ENCODE measurements around the gene TMEM117. TPM values are rescaled to one million over a fixed set of nuclear protein-coding genes. Genes with fewer than 3 reads are reported as not detected.

The TMEM117 gene
- total and polyA plus RNA-seq, 10 of the 15 experiments (the other 5 are each of a cell fraction or from before 2014, with no cell fraction given), result 3.1 to 8.2 (median 6.1) TPM

- BruUV-seq (replicated peaks), result no TSS peak
Measured at GRCh38 chr12:43912859-43913258, 77.0 kb downstream of the TMEM117 start.

More at GRCh38 chr12:43912859-43913258, 77.0 kb downstream of the TMEM117 start:
- Histone ChIP-seq H3K27ac (ENCODE audit: control insufficient read depth, insufficient read depth) (no peak overlapping the region), H2AFZ (ENCODE audit: control insufficient read depth, low read depth, low read length) (no peak overlapping the region), H3K4me2 (ENCODE audit: control insufficient read depth, insufficient read depth) (no peak overlapping the region), H3K9me3 (replicated peaks; ENCODE audit: control insufficient read depth, insufficient read depth, low read length) (no peaks in the 10 kb centered on the region), H3K27me3 (replicated peaks in 1 of 2; ENCODE audit: control insufficient read depth in 2 of 2, insufficient read depth in 2 of 2, low read length in 1 of 2) (no peaks in the 10 kb centered on the region), H3K79me2 (ENCODE audit: control insufficient read depth, insufficient read depth, low read length) (no peaks in the 10 kb centered on the region), H3K4me3 (no peak overlapping the region), H3K4me1 (ENCODE audit: control insufficient read depth, insufficient read depth, low read length) (no peaks in the 10 kb centered on the region), H3K9ac (ENCODE audit: control insufficient read depth, insufficient read depth, low read length) (no peak overlapping the region), H4K20me1 (ENCODE audit: control insufficient read depth, insufficient read depth) (no peaks in the 10 kb centered on the region), H3K36me3 (ENCODE audit: control insufficient read depth in 2 of 2, insufficient read depth in 2 of 2, low read length in 1 of 2) (no peaks in the 10 kb centered on the region)
- TF ChIP-seq NFYA (IDR thresholded peaks at IDR 0.05; ENCODE audit: borderline replicate concordance, low read depth, low read length) (no peak), PBX3 (IDR thresholded peaks at IDR 0.05; ENCODE audit: insufficient replicate concordance, low read depth, low read length) (no peak), USF1 (IDR thresholded peaks at IDR 0.05; ENCODE audit: borderline replicate concordance, extremely low read length, insufficient read depth, low read depth, low read length) (no peak), PKNOX1 (IDR thresholded peaks at IDR 0.05) (no peak), ATF3 (IDR thresholded peaks at IDR 0.05; ENCODE audit: borderline replicate concordance, extremely low read depth, low read depth, low read length) (no peak), CEBPZ (IDR thresholded peaks at IDR 0.05; ENCODE audit: low read depth, low read length) (no peak), KAT2A (conservative IDR thresholded peaks at IDR 0.05; ENCODE audit: control insufficient read depth, low read depth, low read length) (no peak), TARDBP (IDR thresholded peaks at IDR 0.05; ENCODE audit: borderline replicate concordance) (no peak)
- 64% methylated on average over 1 of the region's 1 CpG for WGBS (ENCODE audit: insufficient coverage, insufficient replicate concordance, low lambda C conversion rate, missing lambda C conversion rate)
- ATAC-seq, result no peak
- DNase-seq (ENCODE audit: low read depth, low spot score), result no peak
- in situ Hi-C loops (cut with MboI), result no loop called here
- no peak for FAIRE-seq
- CTCF ChIA-PET, result interaction anchor here (0.6 kb wide), 1 partner anchor 61 kb away, joined by 3 read pairs; no protein-coding TSS in a partner anchor
- SMC1A ChIA-PET (ENCODE audit: uncharacterized antibody, unreplicated experiment), result no interaction called here
- POLR2A ChIA-PET, result no interaction called here
- RAD21 ChIA-PET (ENCODE audit: unreplicated experiment), result no interaction called here
- intact Hi-C loops (cut with micrococcal nuclease; ENCODE audit: unreplicated experiment), result no loop called here
